ENCODE data around the gene ADGRE2.
"Not testable (repeated sequence)": the region's sequence is repeated elsewhere in the genome, so short reads cannot be mapped to it uniquely, and the experiment has no call there.

Gene ADGRE2

DNA sequence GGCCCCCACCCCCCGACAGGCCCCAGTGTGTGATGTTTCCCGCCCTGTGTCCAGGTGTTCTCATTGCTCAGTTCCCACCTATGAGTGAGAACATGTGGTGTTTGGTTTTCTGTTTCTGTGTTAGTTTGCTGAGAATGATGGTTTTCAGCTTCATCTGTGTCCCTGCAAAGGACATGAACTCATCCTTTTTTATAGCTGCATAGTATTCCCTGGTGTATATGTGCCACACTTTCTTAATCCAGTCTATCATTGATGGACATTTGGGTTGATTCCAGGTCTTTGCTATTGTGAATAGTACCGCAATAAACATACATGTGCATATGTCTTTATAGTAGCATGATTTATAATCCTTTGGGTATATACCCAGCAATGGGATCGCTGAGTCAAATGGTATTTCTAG lies 715 bp downstream of the ADGRE2 start:
- not testable (repeated sequence) for DNase-seq

DNA sequence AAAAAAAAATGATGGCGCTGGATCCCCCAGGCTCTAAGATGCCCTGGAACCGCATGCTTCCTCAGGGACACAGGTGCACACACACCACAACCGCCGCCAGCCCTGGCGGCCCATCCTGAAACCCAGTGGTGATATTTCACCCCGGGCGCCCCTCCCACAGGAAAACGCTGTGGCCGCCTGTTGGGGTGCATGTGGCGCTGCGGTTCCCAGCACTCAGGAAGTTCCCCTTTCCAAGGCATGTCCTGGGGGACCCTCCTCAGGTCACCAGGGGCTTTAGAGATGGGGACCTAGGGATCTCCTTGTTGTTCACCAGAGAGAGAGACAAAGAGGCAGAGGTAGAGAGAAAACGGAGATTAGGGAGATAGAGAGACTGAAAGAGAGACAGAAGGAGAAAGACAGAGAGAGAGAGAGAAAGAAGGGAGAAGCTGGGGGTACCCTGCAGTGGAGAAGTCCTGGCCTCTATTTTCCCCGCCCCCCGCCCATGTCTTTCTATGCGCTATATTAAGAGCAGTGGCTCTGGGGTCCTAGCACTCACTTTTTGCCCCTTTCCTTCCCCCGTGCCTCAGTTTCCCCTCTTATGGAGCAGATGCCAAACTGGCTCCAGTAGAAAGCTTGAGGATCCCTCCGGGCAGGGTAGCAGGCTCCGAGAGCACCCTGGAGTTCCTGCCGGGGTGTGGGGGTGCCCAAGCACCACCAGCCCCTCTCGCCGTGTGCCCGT lies 2.3 kb downstream of the ADGRE2 start:
- peak; percentile 13 for DNase-seq

DNA sequence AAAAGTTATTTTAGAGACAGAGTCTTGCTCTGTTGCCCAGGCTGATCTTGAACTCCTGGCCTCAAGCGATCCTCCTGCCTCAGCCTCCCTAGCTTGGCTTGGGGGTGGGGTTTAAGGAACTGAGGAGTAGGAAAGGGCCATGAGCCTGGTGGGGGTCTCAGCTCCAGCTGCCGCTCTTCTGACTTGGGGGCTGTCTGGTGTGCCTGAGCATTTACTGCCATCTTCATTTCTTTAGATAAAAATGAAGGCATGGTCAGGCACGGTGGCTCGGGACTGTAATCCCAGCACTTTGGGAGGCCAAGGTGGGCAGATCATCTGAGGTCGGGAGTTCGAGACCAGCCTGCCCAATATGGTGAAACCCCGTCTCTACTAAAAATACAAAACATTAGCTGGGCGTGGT lies 3.0 kb downstream of the ADGRE2 start:
- DNase-seq, result not testable (repeated sequence)

DNA sequence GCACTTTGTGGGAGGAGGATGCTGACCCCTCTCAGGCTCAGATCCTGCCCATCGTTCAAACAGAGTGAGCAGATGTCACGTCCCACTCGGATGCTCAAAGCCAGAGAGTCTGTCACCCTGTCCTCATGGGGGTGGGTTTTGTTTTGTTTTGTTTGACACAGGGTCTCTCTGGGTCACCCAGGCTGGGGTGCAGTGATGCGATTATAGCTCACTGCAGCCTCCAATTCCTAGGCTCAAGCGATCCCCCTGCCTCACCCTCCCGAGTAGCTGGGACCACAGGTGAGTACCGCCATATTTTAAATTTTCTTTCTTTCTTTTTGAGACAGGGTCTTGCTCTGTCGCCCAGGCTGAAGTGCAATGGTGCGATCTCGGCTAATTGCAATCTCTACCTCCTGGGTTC lies 4.0 kb downstream of the ADGRE2 start:
- no peak for DNase-seq

DNA sequence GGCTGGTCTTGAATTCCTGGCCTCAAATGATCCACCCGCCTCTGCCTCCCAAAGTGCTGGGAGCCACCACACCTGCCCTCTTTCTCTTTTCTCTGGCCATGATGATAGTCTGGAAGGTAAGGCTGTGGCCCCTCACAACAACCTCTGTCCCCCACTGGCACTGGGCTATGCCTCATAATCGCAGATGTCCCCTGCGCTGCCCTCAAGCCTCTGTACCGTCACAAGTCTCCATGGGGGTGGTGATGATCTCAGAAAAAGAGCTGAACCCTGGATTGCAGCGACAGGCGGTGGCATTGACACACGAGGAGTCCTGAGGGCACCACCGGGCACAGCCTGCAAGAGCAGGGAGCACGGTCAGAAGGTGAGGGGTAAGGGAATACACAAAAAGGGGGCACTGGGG lies 4.6 kb downstream of the ADGRE2 start:
- not testable (repeated sequence) for DNase-seq

DNA sequence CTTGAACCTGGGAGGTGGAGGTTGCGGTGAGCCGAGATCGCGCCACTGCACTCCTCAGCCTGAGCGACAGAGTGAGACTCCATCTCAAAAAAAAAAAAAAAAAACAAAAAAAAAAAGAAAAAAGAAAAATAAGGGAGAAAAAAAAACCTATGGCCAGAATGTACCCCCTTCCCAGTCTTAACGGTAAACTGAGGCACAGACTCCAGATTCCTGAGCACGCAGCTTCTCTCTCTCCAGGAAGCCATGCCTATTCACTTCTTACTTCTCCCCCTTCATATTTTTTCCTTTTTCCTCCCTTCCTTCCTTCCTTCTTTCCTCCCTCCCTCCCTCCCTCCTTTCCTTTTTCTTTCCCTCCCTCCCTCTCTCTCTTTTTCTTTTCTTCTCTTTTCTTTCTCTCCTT lies 5.4 kb downstream of the ADGRE2 start:
- DNase-seq, result no peak

DNA sequence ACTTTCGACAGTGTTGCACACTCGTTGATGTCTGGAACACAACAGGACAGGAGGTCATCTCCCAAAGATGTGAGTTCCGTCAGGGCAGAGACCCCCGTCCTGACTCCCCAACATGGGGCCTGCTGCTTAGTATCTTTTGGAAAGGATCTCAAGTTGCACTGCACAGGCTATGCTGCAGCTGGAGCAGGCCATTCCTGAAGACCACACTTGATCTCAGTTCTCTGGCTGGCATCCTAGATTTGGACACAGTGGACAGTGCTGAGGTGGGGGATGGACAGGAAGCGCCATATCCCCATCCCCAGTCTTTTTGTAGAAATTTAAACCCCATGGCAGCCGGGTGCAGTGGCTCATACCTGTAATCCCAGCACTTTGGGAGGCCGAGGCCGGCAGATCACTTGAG lies 5.9 kb downstream of the ADGRE2 start:
- no peak for DNase-seq

DNA sequence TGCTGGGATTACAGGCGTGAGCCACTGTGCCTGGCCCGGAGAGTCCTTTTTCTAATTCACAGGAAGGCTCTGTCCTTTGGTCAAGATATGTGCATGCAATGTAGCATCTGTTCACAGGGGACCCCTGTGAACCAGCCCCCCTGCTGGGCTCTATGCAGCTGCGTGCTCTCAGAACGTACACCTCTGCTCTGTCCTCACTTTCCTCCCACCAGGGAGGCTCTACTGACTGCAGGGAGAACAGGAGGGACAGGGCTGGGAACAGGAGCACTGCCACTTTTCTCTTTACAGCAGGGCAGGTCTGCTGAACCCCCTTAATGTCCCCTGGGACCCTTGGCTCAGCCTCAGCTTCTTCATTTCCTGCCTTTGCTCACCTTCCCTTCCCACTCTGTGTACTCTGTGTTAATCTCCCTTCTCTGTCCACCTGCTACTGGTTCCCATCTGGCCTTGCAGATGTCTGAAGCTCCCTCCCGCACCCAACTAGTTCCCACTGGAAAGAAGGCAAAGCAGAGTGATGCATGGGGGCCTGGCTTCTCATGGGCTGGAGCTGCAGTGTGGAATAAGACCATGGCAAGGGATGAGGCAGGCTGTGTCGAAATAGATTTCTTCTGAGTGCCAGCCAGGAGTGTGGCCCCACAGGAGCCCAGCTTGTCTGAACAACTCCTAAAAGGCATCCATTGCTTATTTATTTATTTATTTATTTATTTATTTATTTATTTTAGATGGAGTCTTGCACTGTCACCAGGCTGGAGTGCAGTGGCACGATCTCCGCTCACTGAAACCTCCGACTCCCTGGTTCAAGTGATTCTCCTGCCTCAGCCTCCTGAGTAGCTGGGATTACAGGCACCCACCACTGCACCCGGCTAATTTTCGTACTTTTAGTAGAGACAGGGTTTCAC lies 7.2 kb downstream of the ADGRE2 start:
- DNase-seq, result no peak

DNA sequence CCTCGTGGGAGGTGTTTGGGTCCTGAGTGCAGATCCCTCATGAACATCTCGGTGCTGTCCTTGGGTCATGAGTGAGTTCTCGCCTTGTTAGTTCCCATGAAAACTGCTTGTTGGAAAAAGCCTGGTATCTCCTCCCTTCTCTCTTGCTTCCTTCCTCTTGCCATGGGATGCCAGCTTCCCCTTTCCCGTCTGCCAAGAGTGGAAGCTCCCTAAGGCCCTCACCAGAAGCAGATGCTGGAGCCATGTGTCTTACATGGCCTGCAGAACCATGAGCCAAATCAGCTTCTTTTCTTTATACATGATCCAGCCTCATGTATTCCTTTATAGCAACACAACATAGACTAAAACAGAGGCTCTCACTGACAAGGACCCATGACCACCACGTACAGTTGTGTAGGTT lies 8.2 kb downstream of the ADGRE2 start:
- no peak for DNase-seq

DNA sequence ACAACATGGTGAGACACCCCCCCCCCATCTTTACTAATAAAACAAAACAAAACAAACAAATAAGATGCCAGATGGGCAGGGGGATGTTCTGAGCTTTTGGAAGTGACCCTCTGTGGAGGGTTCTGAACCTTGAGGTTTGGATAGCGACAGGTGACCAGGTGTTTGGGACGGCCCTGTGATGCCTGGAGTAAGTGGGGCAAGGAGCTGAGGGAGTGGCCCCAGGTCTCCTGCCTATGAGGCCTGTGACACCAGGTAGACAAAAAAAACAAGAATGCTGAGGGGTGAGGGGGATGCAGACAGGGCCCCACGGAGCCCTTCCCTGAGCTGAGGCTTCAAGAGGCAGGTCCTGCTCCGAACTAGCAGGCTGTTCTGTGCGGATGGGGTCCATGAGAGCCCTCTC lies 9.2 kb downstream of the ADGRE2 start:
- no peak for DNase-seq

DNA sequence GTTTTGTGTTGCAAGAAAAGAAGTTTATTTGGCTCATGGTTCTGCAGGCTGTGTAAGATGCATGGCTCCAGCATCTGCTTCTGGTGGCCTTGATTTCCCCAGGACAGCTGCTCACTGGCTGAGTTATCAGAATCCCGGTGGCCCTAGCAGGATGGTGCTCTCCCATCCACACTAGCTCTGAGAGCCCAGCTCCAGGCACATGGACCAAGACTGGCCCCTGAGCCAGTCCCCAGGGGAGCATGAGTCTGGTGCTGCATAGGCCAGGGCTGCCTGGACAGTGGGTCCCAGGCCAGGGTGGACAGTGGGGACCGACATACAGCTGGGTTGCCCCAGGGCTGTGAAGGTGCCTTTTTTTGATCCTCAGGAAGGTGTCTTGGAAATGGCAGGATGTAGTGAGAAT lies 10.4 kb downstream of the ADGRE2 start:
- DNase-seq, result no peak

DNA sequence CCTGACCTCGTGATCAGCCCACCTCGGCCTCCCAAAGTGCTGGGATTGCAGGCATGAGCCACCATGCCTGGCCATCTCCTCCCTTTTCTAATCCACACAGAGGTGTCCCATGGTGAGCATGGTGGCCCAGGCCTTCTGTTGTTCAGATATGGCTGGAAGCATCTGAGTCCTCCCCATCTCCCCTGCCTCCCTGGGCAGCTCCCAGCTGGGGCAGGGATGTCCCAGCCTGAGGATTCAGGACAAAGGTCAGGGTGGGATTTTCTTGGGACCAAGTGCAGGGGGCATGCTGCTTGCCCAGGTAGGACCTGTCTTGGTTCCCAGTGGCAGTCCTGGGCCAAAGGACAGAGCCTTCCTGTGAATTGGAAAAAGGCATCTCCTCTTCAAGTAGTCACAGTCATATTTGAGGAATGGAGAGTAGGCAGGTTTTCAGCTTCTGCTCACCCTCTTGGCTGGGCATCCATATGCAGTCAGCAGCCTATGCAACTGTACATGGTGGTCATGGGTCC lies 10.8 kb downstream of the ADGRE2 start:
- no peak for DNase-seq

DNA sequence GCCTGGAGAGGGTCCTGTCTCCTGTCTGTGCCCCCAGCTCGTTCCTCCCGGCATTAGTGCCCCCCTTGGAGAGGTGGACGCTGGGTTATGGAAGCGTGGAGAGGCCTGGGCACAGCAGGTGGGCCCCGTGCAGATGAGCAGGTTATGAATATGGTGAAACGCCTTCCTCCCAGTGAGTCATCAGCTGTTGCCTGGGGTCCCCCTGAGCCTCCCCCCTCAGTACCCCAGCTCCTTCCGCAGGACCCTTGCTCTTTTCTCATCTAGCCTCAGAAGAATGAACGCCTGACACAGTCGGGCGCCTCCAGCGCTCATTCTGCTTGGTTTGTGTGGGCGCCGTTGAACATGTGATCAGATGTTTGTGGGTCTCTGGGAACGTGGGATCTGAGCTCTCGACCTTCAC lies 12.5 kb downstream of the ADGRE2 start:
- DNase-seq, result not testable (repeated sequence)

DNA sequence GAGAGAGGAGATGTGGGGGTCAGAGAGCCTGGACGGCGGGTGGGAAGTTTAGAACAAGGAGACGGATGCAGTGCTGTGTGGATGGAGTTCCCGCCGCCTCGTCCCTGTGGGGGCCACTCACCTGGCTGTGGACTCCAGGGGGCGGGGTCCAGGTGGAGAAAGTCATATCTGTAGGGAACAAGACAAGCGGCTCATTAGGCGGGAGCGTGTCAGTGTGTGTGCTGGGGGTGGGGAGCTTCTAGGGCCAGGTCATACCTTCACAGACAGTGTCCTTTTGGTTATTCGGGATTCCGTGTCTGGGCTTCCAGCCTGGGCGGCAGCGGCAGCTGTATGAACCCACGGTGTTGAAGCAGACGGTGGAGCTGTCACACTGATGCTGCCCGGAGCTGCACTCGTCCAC lies 13.0 kb downstream of the ADGRE2 start:
- not testable (repeated sequence) for DNase-seq

DNA sequence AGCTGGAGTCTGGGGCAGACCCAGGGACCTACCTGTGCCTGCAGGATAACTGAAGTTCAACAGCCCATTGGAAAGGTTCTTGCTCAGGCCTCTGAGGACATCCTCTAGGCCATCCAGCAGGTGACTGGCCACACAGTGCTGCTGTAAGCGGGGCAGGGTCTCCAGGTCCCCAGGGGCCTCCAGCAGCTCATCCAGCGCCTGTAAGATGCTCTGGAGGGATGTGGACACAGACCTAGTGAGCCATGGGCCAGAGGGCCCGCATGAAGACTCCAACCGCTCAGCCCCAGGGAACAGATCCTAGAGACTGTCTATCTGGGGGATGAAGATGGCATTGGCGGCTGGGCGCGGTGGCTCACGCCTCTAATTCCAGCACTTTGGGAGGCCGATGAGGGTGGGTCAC lies 14.0 kb downstream of the ADGRE2 start:
- no peak for DNase-seq

DNA sequence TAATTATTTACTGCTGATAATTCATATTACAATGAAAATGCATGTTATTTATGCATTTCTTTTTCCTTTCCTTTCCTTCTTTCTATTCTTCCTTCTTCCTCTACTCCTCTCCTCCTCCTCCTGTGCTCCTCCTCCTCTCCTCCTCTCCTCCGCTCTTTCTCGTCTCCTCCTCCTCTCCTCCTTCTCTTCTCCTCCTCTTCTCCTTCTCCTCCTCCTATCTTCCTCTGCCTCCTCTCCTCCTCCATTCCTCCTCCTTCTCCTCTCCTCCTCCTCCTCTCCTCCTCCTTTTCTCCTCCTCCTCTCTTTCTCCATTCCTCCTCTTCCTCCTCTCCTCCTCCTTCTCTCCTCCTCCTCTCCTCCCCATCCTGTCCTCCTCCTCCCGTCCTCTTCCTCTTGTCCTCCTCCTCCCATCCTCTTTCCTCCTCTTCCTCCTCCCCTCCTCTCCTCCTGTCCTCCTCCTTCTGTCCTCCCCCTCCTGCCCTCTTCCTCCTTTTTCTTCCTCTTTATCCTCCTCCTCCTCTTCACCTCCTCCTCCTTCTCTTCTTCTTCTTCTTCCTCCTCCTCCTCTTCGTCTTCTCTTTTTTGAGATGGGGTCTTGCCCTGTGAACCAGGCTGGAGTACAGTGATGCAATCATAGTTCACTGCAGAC lies 14.7 kb downstream of the ADGRE2 start:
- DNase-seq, result no peak

DNA sequence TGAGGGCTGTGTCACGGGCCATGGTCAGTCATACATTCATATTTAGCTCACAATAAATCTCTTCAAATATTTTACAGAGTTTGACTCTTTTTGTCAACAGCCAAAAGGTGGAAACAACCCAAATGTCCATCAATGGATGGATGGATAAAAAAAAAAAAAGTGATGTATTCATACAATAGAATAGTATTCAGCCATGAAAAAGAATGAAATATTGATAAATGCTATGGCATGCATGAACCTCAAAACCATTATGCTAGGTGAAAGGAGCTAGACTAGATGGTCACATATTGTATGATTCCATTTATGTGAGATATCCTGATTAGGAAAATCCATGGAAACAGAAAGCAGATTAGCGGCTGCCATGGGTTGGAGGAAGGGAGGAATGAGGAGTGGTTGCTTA lies 16.2 kb downstream of the ADGRE2 start:
- no peak for DNase-seq

DNA sequence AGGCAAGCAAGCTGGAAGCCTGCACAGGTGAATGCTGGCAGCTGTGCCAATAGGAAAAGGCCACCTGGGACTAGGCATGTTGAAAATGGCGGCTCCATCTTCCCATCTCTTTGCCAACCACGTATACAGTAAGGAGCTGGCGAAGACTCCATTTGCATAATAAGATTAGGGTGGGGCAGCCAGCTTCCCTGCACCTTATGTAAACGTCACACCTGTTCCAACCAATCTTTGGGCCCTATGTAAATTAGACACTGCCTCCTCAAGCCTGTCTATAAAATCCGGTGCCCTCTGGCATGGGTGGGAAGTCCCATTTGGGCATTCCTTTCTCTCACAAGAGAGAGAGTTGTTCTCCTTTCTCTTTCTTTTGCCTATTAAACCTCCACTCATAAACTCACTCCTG lies 16.8 kb downstream of the ADGRE2 start:
- no peak for DNase-seq

DNA sequence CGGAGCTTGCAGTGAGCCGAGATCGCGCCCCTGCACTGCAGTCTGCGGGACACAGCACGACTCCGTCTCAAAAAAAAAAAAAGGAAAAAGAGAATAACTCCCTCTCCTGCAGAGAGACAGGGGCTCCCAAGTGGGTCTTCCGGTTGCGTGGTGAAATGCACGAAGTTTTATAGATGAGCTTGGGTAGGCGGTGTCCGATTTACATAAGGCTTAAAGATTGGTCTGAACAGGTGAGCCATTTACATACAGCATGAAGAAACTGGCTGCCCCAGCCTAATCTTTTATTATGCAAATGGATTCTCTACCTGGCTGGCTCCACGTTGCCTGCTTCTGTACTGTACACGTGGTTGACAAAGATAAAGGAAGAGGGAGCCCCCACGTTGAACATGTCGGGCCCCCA lies 19.5 kb downstream of the ADGRE2 start:
- DNase-seq, result no peak

DNA sequence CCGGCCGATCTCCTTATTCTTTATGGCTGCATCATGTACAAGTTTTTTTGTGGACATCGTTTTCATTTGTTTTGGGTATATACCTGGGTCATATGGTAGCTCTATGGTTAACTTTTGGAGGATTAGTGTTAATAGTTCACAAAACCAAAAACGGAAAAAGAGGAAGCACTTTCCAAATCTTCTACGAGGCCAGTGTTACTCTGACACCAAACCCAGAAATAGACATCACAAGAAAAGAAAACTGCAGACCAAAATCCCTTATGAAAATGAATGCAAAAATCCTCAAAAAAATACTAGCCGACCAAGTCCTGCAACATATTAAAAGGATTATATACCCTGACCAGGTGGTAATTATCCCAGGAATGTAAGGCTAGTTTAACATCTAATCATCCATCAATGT lies 29.8 kb downstream of the ADGRE2 start:
- DNase-seq, result no peak

DNA sequence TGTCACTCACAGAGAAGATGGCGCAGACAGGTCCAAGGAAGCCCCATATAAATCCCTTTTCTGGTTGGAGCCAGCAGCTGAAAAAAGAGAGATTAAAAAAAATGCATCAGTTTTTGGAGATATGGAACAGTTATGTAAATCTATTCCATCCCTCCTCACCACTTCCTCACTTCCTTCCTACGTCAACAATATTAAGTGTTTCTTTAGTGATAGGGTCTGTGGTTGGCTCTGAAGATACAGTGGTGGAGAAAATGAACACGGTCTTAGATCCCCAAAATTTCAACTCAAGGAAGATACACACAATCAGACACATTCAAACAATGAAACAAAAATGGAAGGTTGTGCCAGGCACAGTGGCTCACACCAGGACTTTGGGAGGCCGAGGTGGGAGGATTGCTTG lies 31.5 kb downstream of the ADGRE2 start:
- DNase-seq, result no peak

DNA sequence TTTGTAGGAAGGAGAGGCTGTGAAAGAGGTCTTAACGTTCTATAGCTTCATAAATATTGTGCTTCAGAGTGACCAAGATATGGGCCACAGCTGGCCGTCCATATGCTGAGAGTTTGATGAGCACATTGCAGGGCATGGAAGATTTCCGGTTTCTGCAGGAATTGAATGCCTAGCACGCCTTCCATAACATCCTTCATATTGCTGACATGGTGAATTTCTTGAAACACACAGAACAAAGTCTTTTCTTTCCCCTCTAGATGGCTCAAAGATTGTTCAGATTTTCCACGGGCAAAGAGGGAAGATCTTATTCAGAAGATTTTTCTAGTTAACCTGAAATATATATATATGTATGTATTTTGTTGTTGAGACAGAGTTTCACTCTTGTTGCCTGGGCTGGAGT lies 42.4 kb downstream of the ADGRE2 start:
- no peak for DNase-seq

DNA sequence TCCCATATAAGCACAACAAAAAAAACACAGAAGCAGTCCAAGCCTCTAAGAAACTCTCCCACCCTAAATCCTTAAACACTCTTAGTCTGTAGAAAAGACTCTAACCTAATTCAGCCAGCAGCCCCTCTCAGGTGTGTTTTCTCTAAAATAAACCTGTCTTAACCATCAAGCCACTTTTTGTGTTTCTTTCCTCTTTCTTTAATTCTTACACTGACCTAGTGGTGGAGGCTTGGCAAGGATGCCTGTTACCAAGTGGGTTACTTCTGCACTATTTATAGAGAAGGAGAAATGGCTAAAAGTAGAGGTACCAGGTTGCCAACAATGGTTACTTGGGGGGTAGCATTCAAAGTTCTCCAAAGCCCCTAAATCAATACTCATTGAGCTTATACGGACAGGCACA lies 44.8 kb downstream of the ADGRE2 start:
- DNase-seq, result no peak

DNA sequence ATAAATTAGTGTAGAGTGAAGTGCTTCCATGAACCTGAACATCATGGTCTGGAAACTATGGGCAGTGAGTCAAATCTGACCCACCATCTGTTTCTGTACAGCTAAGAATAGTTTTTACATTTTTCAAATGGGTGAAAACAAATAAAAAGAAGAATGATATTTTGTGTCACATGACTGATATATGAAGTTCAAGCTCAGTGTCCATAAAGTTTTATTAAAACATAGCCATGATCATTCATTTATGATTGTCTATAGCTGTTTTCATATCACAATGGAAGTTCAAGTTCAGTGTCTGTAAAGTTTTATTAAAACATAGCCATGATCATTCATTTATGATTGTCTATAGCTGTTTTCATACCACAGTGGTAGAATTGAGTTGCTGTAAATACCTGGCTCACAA lies 45.9 kb downstream of the ADGRE2 start:
- DNase-seq, result no peak

Data from stimulated activated CD4-positive, alpha-beta T cell treated with anti-CD3 and anti-CD28 coated beads, Interleukin-15, amount 100 ng/mL, for 24 hours (primary cell).